Psoas muscle (tissue), 8 donors: ENCODE results near the gene SMIM8. TPM values are rescaled to one million over a fixed set of nuclear protein-coding genes. Genes with fewer than 3 reads are reported as not detected.
"Not testable (repeated sequence)": the region's sequence is repeated elsewhere in the genome, so short reads cannot be mapped to it uniquely, and the experiment has no call there.

Experiments used
- ATAC-seq, 4 donors: fragments of 200-7000 bp; cut with Tn5 transposase; one replicate each; pipeline ENCODE4 v1.9.1; 2020; ENCODE audit warnings: moderate library complexity in 3 of 4, mild to moderate bottlenecking in 2 of 4
- DNase-seq, 2 donors: peaks; one replicate each; pipeline ENCODE4 v3.0.0-alpha.2; 2020
- H3K27ac ChIP-seq: fragments of 200-600 bp; one replicate; pipeline ENCODE4 v1.8.0; 2022
- H3K27me3 ChIP-seq, 3 donors: fragments of 200-600 bp in 1 of 3; one replicate each; pipeline versions ENCODE4 v1.6.1 to v1.8.0; 2013 to 2022; ENCODE audit warnings: low read length in 2 of 3, mild to moderate bottlenecking in 2 of 3, moderate library complexity in 1 of 3; ENCODE audit not compliant: insufficient read depth in 3 of 3
- H3K36me3 ChIP-seq, 2 donors: fragments of 200-600 bp in 1 of 2; one replicate each; pipeline versions ENCODE4 v1.6.1 to v1.8.0; 2013 to 2022; ENCODE audit warnings: low read depth in 1 of 2, mild to moderate bottlenecking in 1 of 2, moderate library complexity in 1 of 2; ENCODE audit not compliant: insufficient read depth in 1 of 2
- H3K4me1 ChIP-seq: fragments of 200-600 bp; one replicate; pipeline ENCODE4 v1.8.0; 2022
- H3K4me3 ChIP-seq: fragments of 200-600 bp; one replicate; pipeline ENCODE4 v1.8.0; 2022; ENCODE audit warnings: mild to moderate bottlenecking
- H3K9me3 ChIP-seq: fragments of 200-600 bp; one replicate; pipeline ENCODE4 v1.8.0; 2022
- WGBS, 3 donors: extraction: QIAGEN DNeasy Blood & Tissue Kit; methylation state at CpG; one replicate each; pipeline versions ENCODE4 v1.1.6 to v1.1.7; 2013; 5-methylcytosine and 5-hydroxymethylcytosine counted together
- intact Hi-C, 2 donors: fragments of 100-400 bp; cut with DNase I; formaldehyde crosslinking; loops; one replicate each; pipeline versions ENCODE4 v1.11.0 to v1.14.2; 2022
- polyA plus RNA-seq, 3 donors: library from polyadenylated mRNA; stranded (reverse); fragments of 200-250 nt; gene quantifications; one replicate each; pipeline ENCODE4 v1.2.3, GENCODE V29; 2013
- total RNA-seq, 4 donors: library from RNA; stranded (reverse); fragmentation: NEBNext Ultra II Directional in 2 of 4; extraction: Animal tissue kit (Norgen Biotek cat#: 25700) in 2 of 4; gene quantifications; one replicate each; pipeline versions ENCODE4 v1.2.1 to v1.2.4, GENCODE V29; 2021 to 2023
- TF ChIP-seq, protein P1 (sequence below): fragments of 200-600 bp; IDR thresholded peaks from one replicate; pipeline ENCODE4 v1.8.0; 2022; ENCODE audit warnings: antibody characterized with exemption
- donor health status: healthy with polysubstance abuse.
- donor health status: DM: no; HTN: no; CAD: no; lungs with moderate emphysema.
- donor health status: Bipolar disorder and iron deficiency.
- donor health status: healthy.
- donor health status: DM: yes; HTN: yes; CAD: no.
- donor health status: DM: no; HTN: no; CAD: no.
- donor health status: DM: no; HTN: no; CAD: no.
- donor health status: DM: yes; HTN: yes; CAD: no.

The SMIM8 gene
- total and polyA plus RNA-seq, 7 donors: 3.7 to 8.6 (median 5.7) TPM

DNA sequence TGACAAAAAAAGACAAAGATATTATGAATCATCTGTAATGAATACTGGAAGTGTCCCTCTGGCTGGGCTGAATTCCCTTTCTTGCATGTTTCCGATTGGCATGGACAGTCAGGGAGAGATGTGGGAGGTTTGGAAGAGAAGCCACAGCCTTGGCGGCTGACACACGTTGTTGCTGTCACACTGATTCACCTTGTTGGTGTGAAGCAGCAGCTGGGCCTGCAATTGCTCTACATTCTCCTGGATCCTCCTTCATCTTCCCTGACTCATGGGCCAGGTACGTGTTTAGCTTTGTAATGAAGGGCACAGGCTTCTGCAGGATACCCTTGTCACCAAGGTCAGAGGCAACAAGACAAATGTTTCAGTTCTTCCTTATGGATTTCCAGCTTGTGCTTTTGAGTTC, 13.4 kb upstream of the SMIM8 start:
- no peaks in the 10 kb centered on the region for H3K4me1 ChIP-seq
- 52 to 71% (median 53%) methylated on average over 4 of the region's 4 CpGs for WGBS, 3 donors
- H3K9me3 ChIP-seq: no peaks in the 10 kb centered on the region
- H3K4me3 ChIP-seq: no peak overlapping the region
- TF ChIP-seq, protein P1, sequence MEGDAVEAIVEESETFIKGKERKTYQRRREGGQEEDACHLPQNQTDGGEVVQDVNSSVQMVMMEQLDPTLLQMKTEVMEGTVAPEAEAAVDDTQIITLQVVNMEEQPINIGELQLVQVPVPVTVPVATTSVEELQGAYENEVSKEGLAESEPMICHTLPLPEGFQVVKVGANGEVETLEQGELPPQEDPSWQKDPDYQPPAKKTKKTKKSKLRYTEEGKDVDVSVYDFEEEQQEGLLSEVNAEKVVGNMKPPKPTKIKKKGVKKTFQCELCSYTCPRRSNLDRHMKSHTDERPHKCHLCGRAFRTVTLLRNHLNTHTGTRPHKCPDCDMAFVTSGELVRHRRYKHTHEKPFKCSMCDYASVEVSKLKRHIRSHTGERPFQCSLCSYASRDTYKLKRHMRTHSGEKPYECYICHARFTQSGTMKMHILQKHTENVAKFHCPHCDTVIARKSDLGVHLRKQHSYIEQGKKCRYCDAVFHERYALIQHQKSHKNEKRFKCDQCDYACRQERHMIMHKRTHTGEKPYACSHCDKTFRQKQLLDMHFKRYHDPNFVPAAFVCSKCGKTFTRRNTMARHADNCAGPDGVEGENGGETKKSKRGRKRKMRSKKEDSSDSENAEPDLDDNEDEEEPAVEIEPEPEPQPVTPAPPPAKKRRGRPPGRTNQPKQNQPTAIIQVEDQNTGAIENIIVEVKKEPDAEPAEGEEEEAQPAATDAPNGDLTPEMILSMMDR: no peak
- no peak for ATAC-seq
- intact Hi-C loops: no loop called here
- no peak overlapping the region for H3K27ac ChIP-seq
- no peak for DNase-seq
- no peaks in the 10 kb centered on the region for H3K27me3 ChIP-seq
- no peaks in the 10 kb centered on the region for H3K36me3 ChIP-seq

DNA sequence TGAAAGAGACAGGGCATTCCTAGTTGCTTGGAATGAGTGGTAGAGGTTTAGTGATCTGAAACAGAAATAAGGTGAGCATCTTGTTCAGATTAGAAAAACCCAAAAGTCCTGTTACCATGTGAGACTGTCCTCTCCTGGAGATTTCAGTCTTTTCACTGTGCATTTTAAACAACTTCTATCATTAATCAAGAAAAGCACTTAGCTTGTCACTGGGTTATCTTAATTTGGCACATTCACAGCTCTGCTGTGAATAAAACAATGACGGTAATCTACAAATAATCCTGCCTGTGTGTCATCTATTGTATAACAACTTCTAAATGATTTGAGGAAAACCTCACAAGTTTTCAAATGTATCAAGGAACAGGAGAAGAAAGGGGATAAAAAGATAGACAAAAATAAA, 9.5 kb upstream of the SMIM8 start:
- TF ChIP-seq, protein P1: no peak
- H3K27ac ChIP-seq: no peak overlapping the region
- DNase-seq: no peak
- H3K4me3 ChIP-seq: no peak overlapping the region
- H3K36me3 ChIP-seq: no peaks in the 10 kb centered on the region
- no peaks in the 10 kb centered on the region for H3K27me3 ChIP-seq
- 0 to 38% (median 32%) methylated on average over 1 of the region's 1 CpG for WGBS, 3 donors
- H3K9me3 ChIP-seq: no peaks in the 10 kb centered on the region
- H3K4me1 ChIP-seq: no peaks in the 10 kb centered on the region
- no peak for ATAC-seq
- intact Hi-C loops: no loop called here

- Histone ChIP-seq H3K9me3 (no peaks in the 10 kb centered on the region), H3K4me3 (no peak overlapping the region), H3K27me3 (no peaks in the 10 kb centered on the region), H3K4me1 (no peaks in the 10 kb centered on the region), H3K27ac (no peak overlapping the region), H3K36me3 (no peaks in the 10 kb centered on the region)
- intact Hi-C loops: no loop called here
- WGBS, 3 donors: 86 to 88% (median 86%) methylated on average over 3 of the region's 3 CpGs
- TF ChIP-seq, protein P1: no peak
- ATAC-seq (no peak), DNase-seq (no peak)
Measured at GRCh38 chr6:87315071-87315470, 7.3 kb upstream of the SMIM8 start.

- Histone ChIP-seq H3K27ac (no peak overlapping the region), H3K4me1 (no peaks in the 10 kb centered on the region), H3K9me3 (no peaks in the 10 kb centered on the region), H3K27me3 (no peaks in the 10 kb centered on the region), H3K36me3 (no peaks in the 10 kb centered on the region), H3K4me3 (no peak overlapping the region)
- TF ChIP-seq, protein P1: no peak
- DNase-seq: no peak
- ATAC-seq: no peak
- 84 to 89% (median 88%) methylated on average over 3 of the region's 3 CpGs for WGBS, 3 donors
- intact Hi-C loops: no loop called here
Measured at GRCh38 chr6:87319271-87319987, 3.0 kb upstream of the SMIM8 start.

DNA sequence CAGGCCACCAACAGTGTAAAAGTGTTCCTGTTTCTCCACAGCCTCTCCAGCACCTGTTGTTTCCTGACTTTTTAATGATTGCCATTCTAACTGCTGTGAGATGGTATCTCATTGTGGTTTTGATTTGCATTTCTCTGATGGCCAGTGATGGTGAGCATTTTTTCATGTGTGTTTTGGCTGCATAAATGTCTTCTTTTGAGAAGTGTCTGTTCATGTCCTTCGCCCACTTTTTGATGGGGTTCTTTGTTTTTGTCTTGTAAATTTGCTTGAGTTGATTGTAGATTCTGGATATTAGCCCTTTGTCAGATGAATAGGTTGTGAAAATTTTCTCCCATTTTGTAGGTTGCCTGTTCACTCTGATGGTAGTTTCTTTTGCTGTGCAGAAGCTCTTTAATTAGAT, 1.5 kb downstream of the SMIM8 start:
- H3K9me3 ChIP-seq, ATAC-seq, H3K27ac ChIP-seq, DNase-seq, H3K4me3 ChIP-seq, H3K27me3 ChIP-seq, H3K4me1 ChIP-seq, H3K36me3 ChIP-seq: not testable (repeated sequence)
- intact Hi-C loops: loop anchor here (5.0 kb wide), 1 partner anchor 148 kb away; the partner anchor contains the start of gene SLC35A1 (in 2 of the 2)
- 95 to 100% (median 100%) methylated on average over 1 of the region's 1 CpG for WGBS, 3 donors
